ENCODE measurements around the gene BANP. TPM values are rescaled to one million over a fixed set of nuclear protein-coding genes. Genes with fewer than 3 reads are reported as not detected.
"Not testable (repeated sequence)": the region's sequence is repeated elsewhere in the genome, so short reads cannot be mapped to it uniquely, and the experiment has no call there.

BANP gene
- polyA plus RNA-seq, 2 donors, result 6.5 to 13.6 TPM

DNA sequence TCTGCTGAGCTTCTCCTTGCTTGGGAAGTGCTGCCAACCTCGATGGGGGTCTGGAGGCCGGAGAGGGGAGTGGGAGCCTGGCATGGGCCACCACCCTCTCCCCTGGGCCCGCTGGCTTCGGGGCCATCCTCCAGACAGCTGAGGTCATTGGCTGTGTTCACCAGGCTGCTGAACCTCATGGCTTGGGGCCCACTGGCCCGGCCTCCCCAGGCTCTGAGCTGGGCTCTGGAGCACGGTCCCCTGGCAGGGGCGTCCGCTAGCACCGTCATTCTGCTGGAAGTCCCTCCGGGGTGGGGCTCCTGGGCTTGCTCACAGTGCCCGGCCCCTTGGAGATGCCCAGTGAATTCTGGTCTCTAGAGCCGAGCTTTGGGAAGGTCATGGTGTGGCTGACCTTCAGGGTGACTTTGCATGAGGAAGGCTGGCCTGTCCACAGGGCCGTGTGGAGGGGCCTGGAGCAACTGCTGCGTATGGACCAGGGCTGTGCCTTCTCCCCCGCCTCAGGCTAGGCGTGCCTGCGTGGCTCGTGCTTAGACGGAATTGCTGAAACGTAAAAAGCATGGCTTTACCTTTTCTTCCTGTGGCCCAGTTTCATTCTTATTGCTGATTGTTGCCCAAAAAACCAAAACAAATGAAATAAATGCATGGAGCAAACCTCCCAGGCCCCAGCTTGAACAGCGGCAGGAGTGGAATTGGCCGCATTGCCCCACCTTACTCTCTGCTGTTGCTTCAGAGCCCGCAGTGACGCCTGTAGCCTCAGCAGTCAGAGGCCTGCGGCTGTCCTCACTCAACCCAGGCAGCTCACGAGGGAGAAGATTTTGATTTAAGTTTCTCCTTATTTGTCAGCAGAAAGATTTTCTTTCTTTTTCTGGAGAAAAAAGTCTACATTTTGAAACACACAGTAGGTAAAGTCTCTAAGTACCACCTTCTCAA lies 70.1 kb downstream of the BANP start:
- not testable (repeated sequence) for H3K27ac ChIP-seq (ENCODE audit: low read depth in 2 of 2, low read length in 1 of 2); H3K27me3 ChIP-seq (ENCODE audit: control insufficient read depth in 1 of 2, insufficient read depth in 2 of 2, low read length in 2 of 2); H3K9me3 ChIP-seq (ENCODE audit: control insufficient read depth in 2 of 2, insufficient read depth in 1 of 2, low read depth in 1 of 2, low read length in 1 of 2); H3K4me3 ChIP-seq (ENCODE audit: low read depth in 1 of 2, low read length in 2 of 2); H3K4me1 ChIP-seq (ENCODE audit: control insufficient read depth in 2 of 2, insufficient read depth in 2 of 2, low read length in 1 of 2)
- peaks cover 0 to 36% of the 10 kb centered on the region in 2 donors for H3K36me3 ChIP-seq (ENCODE audit: control insufficient read depth in 2 of 2, insufficient read depth in 2 of 2, low read length in 1 of 2)
- WGBS, 2 donors, result 93% methylated on average over 25 to 26 of the region's 26 CpGs

GRCh38 chr16:88022076-88023042 lies 71.1 kb downstream of the BANP start:
- Histone ChIP-seq H3K4me3 (ENCODE audit: low read depth in 1 of 2, low read length in 2 of 2) (no peak overlapping the region), H3K27ac (ENCODE audit: low read depth in 2 of 2, low read length in 1 of 2) (no peak overlapping the region), H3K4me1 (ENCODE audit: control insufficient read depth in 2 of 2, insufficient read depth in 2 of 2, low read length in 1 of 2) (no peaks in the 10 kb centered on the region), H3K27me3 (ENCODE audit: control insufficient read depth in 1 of 2, insufficient read depth in 2 of 2, low read length in 2 of 2) (no peaks in the 10 kb centered on the region), H3K9me3 (ENCODE audit: control insufficient read depth in 2 of 2, insufficient read depth in 1 of 2, low read depth in 1 of 2, low read length in 1 of 2) (no peaks in the 10 kb centered on the region), H3K36me3 (ENCODE audit: control insufficient read depth in 2 of 2, insufficient read depth in 2 of 2, low read length in 1 of 2) (peaks cover 0 to 32% of the 10 kb centered on the region in 2 donors)
- WGBS, 2 donors, result 90 to 91% methylated on average over 23 of the region's 23 CpGs

DNA sequence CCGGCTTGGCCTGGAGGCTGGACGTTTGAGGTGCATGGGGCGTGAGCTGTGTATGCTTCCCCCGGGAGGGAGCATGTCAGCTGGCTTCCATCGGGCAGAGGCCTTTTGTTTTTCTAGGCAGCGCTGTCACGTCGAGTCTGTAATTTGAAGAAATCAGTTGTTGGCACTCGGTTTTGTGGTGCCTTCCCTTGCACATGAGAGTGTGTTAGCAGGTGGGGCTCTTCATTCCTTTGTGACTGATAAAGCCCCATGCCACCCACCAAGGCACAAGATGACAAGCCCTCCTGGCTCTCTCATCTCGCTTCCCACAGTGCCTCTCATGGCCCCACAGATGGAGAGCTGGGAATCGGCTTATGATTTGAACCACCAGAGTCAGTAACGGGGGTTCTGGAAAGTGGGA lies 72.1 kb downstream of the BANP start:
- Histone ChIP-seq H3K9me3 (ENCODE audit: control insufficient read depth in 2 of 2, insufficient read depth in 1 of 2, low read depth in 1 of 2, low read length in 1 of 2) (no peaks in the 10 kb centered on the region), H3K4me3 (ENCODE audit: low read depth in 1 of 2, low read length in 2 of 2) (no peak overlapping the region), H3K27me3 (ENCODE audit: control insufficient read depth in 1 of 2, insufficient read depth in 2 of 2, low read length in 2 of 2) (no peaks in the 10 kb centered on the region), H3K36me3 (ENCODE audit: control insufficient read depth in 2 of 2, insufficient read depth in 2 of 2, low read length in 1 of 2) (peaks cover 0 to 29% of the 10 kb centered on the region in 2 donors), H3K27ac (ENCODE audit: low read depth in 2 of 2, low read length in 1 of 2) (no peak overlapping the region), H3K4me1 (ENCODE audit: control insufficient read depth in 2 of 2, insufficient read depth in 2 of 2, low read length in 1 of 2) (no peaks in the 10 kb centered on the region)
- WGBS, 2 donors, result 85 to 88% methylated on average over 11 to 12 of the region's 12 CpGs

DNA sequence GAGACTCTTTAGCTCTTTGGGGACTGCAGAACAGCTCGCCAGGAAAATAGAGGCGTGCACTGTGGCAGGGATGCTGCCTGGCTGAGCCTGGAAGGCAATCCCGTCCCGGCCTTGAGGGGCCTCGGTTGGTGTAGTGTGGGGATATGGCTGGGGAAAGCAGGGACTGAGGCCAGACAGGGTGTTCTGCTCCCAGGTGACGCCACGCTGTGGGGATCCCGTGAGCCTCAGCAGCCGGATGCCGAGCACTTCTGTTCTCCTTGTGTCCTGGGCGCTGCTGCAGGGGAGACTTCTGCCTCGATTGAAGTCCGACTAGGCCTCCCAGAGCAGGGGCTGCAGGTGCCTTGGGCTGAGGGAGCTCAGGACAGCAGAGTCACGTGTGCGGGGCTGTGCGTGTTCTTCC lies 72.6 kb downstream of the BANP start:
- H3K9me3 ChIP-seq (ENCODE audit: control insufficient read depth in 2 of 2, insufficient read depth in 1 of 2, low read depth in 1 of 2, low read length in 1 of 2), result no peaks in the 10 kb centered on the region
- 93 to 95% methylated on average over 16 of the region's 16 CpGs for WGBS, 2 donors
- H3K4me3 ChIP-seq (ENCODE audit: low read depth in 1 of 2, low read length in 2 of 2), result no peak overlapping the region
- H3K4me1 ChIP-seq (ENCODE audit: control insufficient read depth in 2 of 2, insufficient read depth in 2 of 2, low read length in 1 of 2), result no peaks in the 10 kb centered on the region
- H3K36me3 ChIP-seq (ENCODE audit: control insufficient read depth in 2 of 2, insufficient read depth in 2 of 2, low read length in 1 of 2), result peaks cover 0 to 26% of the 10 kb centered on the region in 2 donors
- H3K27me3 ChIP-seq (ENCODE audit: control insufficient read depth in 1 of 2, insufficient read depth in 2 of 2, low read length in 2 of 2), result no peaks in the 10 kb centered on the region
- no peak overlapping the region for H3K27ac ChIP-seq (ENCODE audit: low read depth in 2 of 2, low read length in 1 of 2)

DNA sequence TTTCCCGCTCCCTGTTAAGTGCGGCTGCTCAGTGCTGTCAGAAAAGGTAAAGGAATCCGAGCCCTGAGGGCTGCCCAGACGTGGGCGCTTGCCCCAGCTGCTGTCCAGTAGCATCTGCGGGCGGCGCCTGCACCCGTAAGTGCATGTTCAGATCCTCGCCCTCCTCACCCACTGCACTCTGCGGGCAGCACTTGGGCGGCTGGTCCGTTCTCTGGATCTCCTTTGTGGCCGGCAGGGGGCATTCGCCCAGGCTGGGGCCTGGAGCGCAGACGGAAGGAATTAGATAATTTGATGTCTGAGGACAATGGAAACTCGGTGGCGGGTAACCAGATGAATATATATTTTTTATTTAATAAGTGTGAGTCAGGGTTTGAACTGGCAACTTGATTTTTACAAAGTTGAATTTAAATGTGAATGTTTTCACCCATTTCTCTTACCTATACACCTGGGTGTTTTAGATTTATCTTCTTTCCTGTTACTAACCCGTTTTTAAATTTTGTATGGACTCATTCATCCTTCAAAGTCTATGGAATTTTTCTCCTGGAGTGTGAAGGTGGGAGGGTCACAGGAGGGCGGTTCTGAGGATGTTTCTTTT lies 73.4 kb downstream of the BANP start:
- not testable (repeated sequence) for H3K4me3 ChIP-seq (ENCODE audit: low read depth in 1 of 2, low read length in 2 of 2); H3K27ac ChIP-seq (ENCODE audit: low read depth in 2 of 2, low read length in 1 of 2); H3K9me3 ChIP-seq (ENCODE audit: control insufficient read depth in 2 of 2, insufficient read depth in 1 of 2, low read depth in 1 of 2, low read length in 1 of 2); H3K27me3 ChIP-seq (ENCODE audit: control insufficient read depth in 1 of 2, insufficient read depth in 2 of 2, low read length in 2 of 2); H3K4me1 ChIP-seq (ENCODE audit: control insufficient read depth in 2 of 2, insufficient read depth in 2 of 2, low read length in 1 of 2)
- 74 to 78% methylated on average over 21 of the region's 21 CpGs for WGBS, 2 donors
- peaks cover 0 to 22% of the 10 kb centered on the region in 2 donors for H3K36me3 ChIP-seq (ENCODE audit: control insufficient read depth in 2 of 2, insufficient read depth in 2 of 2, low read length in 1 of 2)

- WGBS, 2 donors, result 51 to 67% methylated on average over 10 of the region's 10 CpGs
- H3K4me1 ChIP-seq (ENCODE audit: control insufficient read depth in 2 of 2, insufficient read depth in 2 of 2, low read length in 1 of 2); H3K27ac ChIP-seq (ENCODE audit: low read depth in 2 of 2, low read length in 1 of 2); H3K9me3 ChIP-seq (ENCODE audit: control insufficient read depth in 2 of 2, insufficient read depth in 1 of 2, low read depth in 1 of 2, low read length in 1 of 2); H3K4me3 ChIP-seq (ENCODE audit: low read depth in 1 of 2, low read length in 2 of 2); H3K27me3 ChIP-seq (ENCODE audit: control insufficient read depth in 1 of 2, insufficient read depth in 2 of 2, low read length in 2 of 2): not testable (repeated sequence)
- peaks cover 0 to 18% of the 10 kb centered on the region in 2 donors for H3K36me3 ChIP-seq (ENCODE audit: control insufficient read depth in 2 of 2, insufficient read depth in 2 of 2, low read length in 1 of 2)
Observed at GRCh38 chr16:88025086-88025492, 73.9 kb downstream of the BANP start.

DNA sequence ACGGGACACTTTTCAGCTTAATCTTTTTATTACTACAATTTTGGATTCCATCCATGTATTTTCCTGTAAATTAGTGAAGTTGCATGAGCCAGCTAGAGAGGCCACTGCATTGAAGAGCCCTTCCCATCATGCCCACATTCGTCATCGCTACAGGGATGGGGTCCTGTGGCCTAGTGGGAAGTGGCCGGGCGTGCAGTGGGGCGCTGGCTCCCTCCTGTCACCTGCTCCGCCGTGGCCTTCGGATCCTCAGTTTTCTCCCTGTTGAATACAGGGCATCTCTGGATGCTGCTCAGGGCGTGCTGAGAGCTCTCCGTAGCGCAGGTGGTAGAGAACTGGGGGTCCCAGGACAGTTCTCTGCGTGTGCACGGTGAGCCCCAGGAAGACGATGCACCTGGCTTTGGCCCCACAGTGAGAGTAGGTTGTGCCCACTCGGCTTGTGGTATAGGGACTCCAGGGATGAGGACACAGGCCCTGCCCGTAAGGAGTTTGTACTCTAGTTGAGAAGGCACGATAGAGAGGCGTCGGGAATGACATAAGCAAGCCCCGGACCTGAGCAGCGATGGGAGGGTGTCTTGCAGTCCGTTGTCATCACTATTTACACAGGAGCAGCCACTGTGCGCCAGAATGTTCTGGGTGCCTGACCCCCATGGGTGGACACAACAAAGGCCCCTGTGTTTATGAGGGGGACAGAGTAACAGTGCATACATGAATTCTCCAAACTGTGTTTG lies 74.8 kb downstream of the BANP start:
- not testable (repeated sequence) for H3K4me3 ChIP-seq (ENCODE audit: low read depth in 1 of 2, low read length in 2 of 2); H3K27me3 ChIP-seq (ENCODE audit: control insufficient read depth in 1 of 2, insufficient read depth in 2 of 2, low read length in 2 of 2); H3K4me1 ChIP-seq (ENCODE audit: control insufficient read depth in 2 of 2, insufficient read depth in 2 of 2, low read length in 1 of 2); H3K27ac ChIP-seq (ENCODE audit: low read depth in 2 of 2, low read length in 1 of 2); H3K9me3 ChIP-seq (ENCODE audit: control insufficient read depth in 2 of 2, insufficient read depth in 1 of 2, low read depth in 1 of 2, low read length in 1 of 2)
- peaks cover 0 to 14% of the 10 kb centered on the region in 2 donors for H3K36me3 ChIP-seq (ENCODE audit: control insufficient read depth in 2 of 2, insufficient read depth in 2 of 2, low read length in 1 of 2)
- WGBS, 2 donors, result 94 to 96% methylated on average over 24 of the region's 24 CpGs

DNA sequence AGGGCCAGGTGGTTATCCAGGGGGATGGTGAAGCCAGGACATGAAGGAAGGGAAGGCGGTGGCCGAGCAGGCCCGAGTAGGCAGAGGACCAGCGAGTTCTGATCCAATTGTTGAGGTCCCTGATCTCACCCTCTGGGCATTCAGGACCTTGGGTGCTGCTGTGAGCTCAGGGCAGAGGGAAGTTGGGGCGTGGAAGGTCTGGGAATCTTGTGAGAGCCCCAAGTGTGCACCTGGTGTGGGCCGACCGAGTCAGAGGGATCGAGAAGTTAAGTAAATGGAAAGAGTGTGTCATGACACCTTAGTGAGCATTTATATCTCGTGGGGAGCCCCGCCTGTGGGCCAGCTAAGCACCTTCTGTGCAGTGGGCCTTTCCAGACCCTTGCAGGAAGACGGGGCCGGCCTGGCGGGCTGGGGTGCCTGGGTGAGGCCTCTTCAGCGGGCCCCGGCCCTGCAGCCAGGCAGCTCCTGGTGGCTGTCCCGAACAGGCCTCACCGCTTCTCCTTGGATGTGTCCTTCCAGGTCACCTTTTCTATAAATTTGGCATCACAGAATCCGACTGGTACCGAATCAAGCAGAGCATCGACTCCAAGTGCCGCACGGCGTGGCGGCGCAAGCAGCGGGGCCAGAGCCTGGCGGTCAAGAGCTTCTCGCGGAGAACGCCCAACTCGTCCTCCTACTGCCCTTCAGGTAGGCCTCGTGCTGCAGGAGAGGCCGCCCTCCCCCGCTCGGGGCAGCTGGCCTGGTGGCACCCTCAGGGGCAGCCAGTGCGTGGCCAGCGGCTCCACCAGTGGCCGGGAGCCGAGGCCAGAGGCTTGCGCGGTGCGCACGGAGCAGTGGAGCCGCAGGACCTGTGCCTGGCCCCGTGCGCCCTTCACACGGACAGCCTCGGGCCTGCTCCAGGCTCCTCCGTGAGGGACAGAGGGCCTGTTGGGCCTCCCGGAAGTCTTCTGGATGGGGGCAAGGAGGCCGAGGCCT lies 76.0 kb downstream of the BANP start:
- Histone ChIP-seq H3K27ac (ENCODE audit: low read depth in 2 of 2, low read length in 1 of 2) (no peak overlapping the region), H3K9me3 (ENCODE audit: control insufficient read depth in 2 of 2, insufficient read depth in 1 of 2, low read depth in 1 of 2, low read length in 1 of 2) (no peaks in the 10 kb centered on the region), H3K4me1 (ENCODE audit: control insufficient read depth in 2 of 2, insufficient read depth in 2 of 2, low read length in 1 of 2) (no peaks in the 10 kb centered on the region), H3K27me3 (ENCODE audit: control insufficient read depth in 1 of 2, insufficient read depth in 2 of 2, low read length in 2 of 2) (no peaks in the 10 kb centered on the region), H3K36me3 (ENCODE audit: control insufficient read depth in 2 of 2, insufficient read depth in 2 of 2, low read length in 1 of 2) (peaks cover 0 to 14% of the 10 kb centered on the region in 2 donors), H3K4me3 (ENCODE audit: low read depth in 1 of 2, low read length in 2 of 2) (no peak overlapping the region)
- 95 to 96% methylated on average over 51 of the region's 51 CpGs for WGBS, 2 donors

Measured in esophagus (tissue), 2 donors.